HG02885 (cell line): ENCODE measurements around the gene CCDC40.
"Not testable (repeated sequence)": the region's sequence is repeated elsewhere in the genome, so short reads cannot be mapped to it uniquely, and the experiment has no call there.

Source experiments
- ATAC-seq: cut with Tn5 transposase; IDR thresholded peaks from one replicate; pipeline ENCODE4 v1.9.1; 2021; ENCODE audit warnings: mild to moderate bottlenecking; ENCODE audit not compliant: unreplicated experiment, poor library complexity

The CCDC40 gene

GRCh38 chr17:80072410-80072809, 36.0 kb downstream of the CCDC40 start:
- ATAC-seq: no peak

- no peak for ATAC-seq
These were observed 43.6 kb downstream of the CCDC40 start for GRCh38 chr17:80080081-80080480.

GRCh38 chr17:80081596-80081995, 45.2 kb downstream of the CCDC40 start:
- ATAC-seq: no peak

GRCh38 chr17:80082403-80083135, 46.1 kb downstream of the CCDC40 start:
- ATAC-seq: no peak

- ATAC-seq: no peak
These were observed 46.8 kb downstream of the CCDC40 start for GRCh38 chr17:80083136-80083661.

- ATAC-seq: no peak
These were observed 48.3 kb downstream of the CCDC40 start for GRCh38 chr17:80084773-80085172.

GRCh38 chr17:80086081-80086480, 49.6 kb downstream of the CCDC40 start:
- no peak for ATAC-seq

GRCh38 chr17:80086616-80087015, 50.2 kb downstream of the CCDC40 start:
- no peak for ATAC-seq

GRCh38 chr17:80087346-80088265, 51.2 kb downstream of the CCDC40 start:
- ATAC-seq: no peak

- no peak for ATAC-seq
These were observed 53.3 kb downstream of the CCDC40 start for GRCh38 chr17:80089762-80090161.

- not testable (repeated sequence) for ATAC-seq
These were observed 53.7 kb downstream of the CCDC40 start for GRCh38 chr17:80090164-80090563.

- no peak for ATAC-seq
These were observed 54.9 kb downstream of the CCDC40 start for GRCh38 chr17:80091376-80091775.

- ATAC-seq: no peak
These were observed 56.5 kb downstream of the CCDC40 start for GRCh38 chr17:80092959-80093358.

GRCh38 chr17:80095038-80095843, 58.8 kb downstream of the CCDC40 start:
- ATAC-seq: no peak

GRCh38 chr17:80095844-80096475, 59.5 kb downstream of the CCDC40 start:
- no peak for ATAC-seq

GRCh38 chr17:80096561-80097021, 60.1 kb downstream of the CCDC40 start:
- no peak for ATAC-seq

GRCh38 chr17:80097127-80097621, 60.7 kb downstream of the CCDC40 start:
- no peak for ATAC-seq

GRCh38 chr17:80097844-80098691, 61.6 kb downstream of the CCDC40 start:
- no peak for ATAC-seq
